Right lobe of liver (tissue), 6 donors: ENCODE data around the gene POLR3B. TPM values are rescaled to one million over a fixed set of nuclear protein-coding genes. Genes with fewer than 3 reads are reported as not detected.

ENCODE experiments used
- ATAC-seq, 4 donors: fragments of 200-7000 bp; cut with Tn5 transposase; one replicate each; pipeline ENCODE4 v1.9.1; 2020; ENCODE audit warnings: mild to moderate bottlenecking in 4 of 4, moderate library complexity in 4 of 4
- DNase-seq, 3 donors: peaks; one replicate each; pipeline ENCODE4 v3.0.0-alpha.2; 2020
- H3K27ac ChIP-seq, 3 donors: fragments of 200-600 bp; one replicate each; pipeline ENCODE4 v1.8.0; 2022
- H3K27me3 ChIP-seq, 2 donors: fragments of 200-600 bp; one replicate each; pipeline ENCODE4 v1.8.0; 2022
- H3K36me3 ChIP-seq, 4 donors: fragments of 200-600 bp; sonication (generic) in 1 of 4; one replicate each; pipeline versions ENCODE4 v1.5.1 to v1.8.0; 2017 to 2022; ENCODE audit warnings: control low read depth in 1 of 4
- H3K4me1 ChIP-seq, 4 donors: fragments of 200-600 bp; sonication (generic) in 1 of 4; one replicate each; pipeline versions ENCODE4 v1.5.1 to v1.8.0; 2017 to 2022; ENCODE audit warnings: control low read depth in 1 of 4
- H3K4me3 ChIP-seq, 3 donors: fragments of 200-600 bp; one replicate each; pipeline ENCODE4 v1.8.0; 2022
- H3K9me3 ChIP-seq, 4 donors: fragments of 200-600 bp; sonication (generic) in 1 of 4; one replicate each; pipeline versions ENCODE4 v1.5.1 to v1.8.0; 2017 to 2022; ENCODE audit warnings: control low read depth in 1 of 4
- POLR2A ChIP-seq: fragments of 450-650 bp; IDR thresholded peaks from one replicate; pipeline ENCODE4 v1.6.1; 2017; ENCODE audit warnings: antibody characterized with exemption, mild to moderate bottlenecking
- WGBS: methylation state at CpG from one replicate; pipeline ENCODE4 v1.1.6; 2018; ENCODE audit warnings: low coverage, low lambda C conversion rate; ENCODE audit not compliant: insufficient coverage; ENCODE audit errors: missing lambda C conversion rate; 5-methylcytosine and 5-hydroxymethylcytosine counted together
- intact Hi-C, 2 donors: fragments of 100-400 bp; cut with DNase I; formaldehyde crosslinking; loops; one replicate each; pipeline versions ENCODE4 v1.11.2 to v1.14.1; 2022
- total RNA-seq, 6 experiments: library from RNA; depleted of rRNA in 2 of 6; stranded (reverse); fragments of >200 nt in 2 of 6; fragmentation: NEBNext Ultra II Directional in 3 of 6; extraction: Animal tissue kit (Norgen Biotek cat#: 25700) in 3 of 6; gene quantifications; one replicate each; pipeline versions ENCODE4 v1.1.0 to v1.2.4, GENCODE V29; 2016 to 2023
- TF ChIP-seq, protein P1 (sequence below), 4 donors: fragments of 200-600 bp in 3 of 4; fragments of 450-650 bp in 1 of 4; IDR thresholded peaks; one replicate each; pipeline versions ENCODE4 v1.5.1 to v1.8.0; 2016 to 2022; ENCODE audit warnings: antibody characterized with exemption in 4 of 4, mild to moderate bottlenecking in 2 of 4
- donor health status: DM: no; HTN: yes; CAD: no.
- donor health status: DM: no; HTN: no; CAD: no.
- donor health status: DM: no; HTN: no; CAD: no.
- donor health status: DM: no; HTN: yes; CAD: no.
- donor health status: DM: no; HTN: yes; CAD: no.

The POLR3B gene
- total RNA-seq, 6 experiments from 2014 or later = 6.8 to 10.9 (median 8.7) TPM

DNA sequence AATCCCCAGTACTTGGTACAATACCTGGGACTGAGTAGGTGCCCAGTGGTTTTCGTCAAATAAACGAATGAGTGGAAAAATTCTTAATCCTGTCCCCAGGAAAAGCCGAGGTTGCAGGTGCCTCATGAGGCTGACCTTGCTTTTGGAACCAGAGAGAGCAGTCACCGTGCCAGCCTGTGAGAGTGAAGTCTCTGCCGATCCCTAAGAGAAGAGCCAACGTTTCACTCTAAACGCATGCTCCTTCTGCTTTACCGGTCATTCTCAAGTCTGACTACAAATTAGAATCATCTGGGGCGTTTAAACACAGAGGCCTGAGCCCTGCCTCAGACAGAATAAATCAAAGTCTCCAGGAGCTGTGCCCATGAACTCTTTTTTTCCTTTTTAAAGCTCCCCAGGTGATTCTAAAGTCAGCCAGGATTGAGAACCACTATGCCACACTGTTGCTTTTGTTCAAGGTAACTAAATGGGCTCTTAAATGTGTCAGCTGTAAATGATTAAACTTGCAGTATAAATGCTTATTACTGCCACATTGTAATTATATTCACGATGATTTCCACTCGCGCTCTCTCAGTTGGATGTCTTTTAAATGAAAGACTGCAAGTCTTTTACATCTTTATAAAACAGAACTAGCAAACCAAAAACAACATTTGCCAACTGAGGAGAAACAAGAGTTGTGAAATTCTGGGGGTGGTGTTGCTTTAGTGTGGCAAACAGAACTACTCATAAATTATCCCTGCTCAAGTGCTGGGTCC lies 28.1 kb upstream of the POLR3B start:
- 91% methylated on average over 12 of the region's 12 CpGs for WGBS
- DNase-seq (no peak), ATAC-seq (no peak)
- H3K27ac ChIP-seq = no peak overlapping the region
- no peaks in the 10 kb centered on the region for H3K4me1 ChIP-seq
- no peaks in the 10 kb centered on the region for H3K9me3 ChIP-seq
- H3K27me3 ChIP-seq = no peaks in the 10 kb centered on the region
- intact Hi-C loops = no loop called here
- H3K4me3 ChIP-seq = no peak overlapping the region
- H3K36me3 ChIP-seq = peaks cover 0 to under 1% (median 0%) of the 10 kb centered on the region in 4 donors
- TF ChIP-seq, protein P1, sequence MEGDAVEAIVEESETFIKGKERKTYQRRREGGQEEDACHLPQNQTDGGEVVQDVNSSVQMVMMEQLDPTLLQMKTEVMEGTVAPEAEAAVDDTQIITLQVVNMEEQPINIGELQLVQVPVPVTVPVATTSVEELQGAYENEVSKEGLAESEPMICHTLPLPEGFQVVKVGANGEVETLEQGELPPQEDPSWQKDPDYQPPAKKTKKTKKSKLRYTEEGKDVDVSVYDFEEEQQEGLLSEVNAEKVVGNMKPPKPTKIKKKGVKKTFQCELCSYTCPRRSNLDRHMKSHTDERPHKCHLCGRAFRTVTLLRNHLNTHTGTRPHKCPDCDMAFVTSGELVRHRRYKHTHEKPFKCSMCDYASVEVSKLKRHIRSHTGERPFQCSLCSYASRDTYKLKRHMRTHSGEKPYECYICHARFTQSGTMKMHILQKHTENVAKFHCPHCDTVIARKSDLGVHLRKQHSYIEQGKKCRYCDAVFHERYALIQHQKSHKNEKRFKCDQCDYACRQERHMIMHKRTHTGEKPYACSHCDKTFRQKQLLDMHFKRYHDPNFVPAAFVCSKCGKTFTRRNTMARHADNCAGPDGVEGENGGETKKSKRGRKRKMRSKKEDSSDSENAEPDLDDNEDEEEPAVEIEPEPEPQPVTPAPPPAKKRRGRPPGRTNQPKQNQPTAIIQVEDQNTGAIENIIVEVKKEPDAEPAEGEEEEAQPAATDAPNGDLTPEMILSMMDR (IDR thresholded peaks at IDR 0.05) = no peak
- no peak for TF ChIP-seq POLR2A

DNA sequence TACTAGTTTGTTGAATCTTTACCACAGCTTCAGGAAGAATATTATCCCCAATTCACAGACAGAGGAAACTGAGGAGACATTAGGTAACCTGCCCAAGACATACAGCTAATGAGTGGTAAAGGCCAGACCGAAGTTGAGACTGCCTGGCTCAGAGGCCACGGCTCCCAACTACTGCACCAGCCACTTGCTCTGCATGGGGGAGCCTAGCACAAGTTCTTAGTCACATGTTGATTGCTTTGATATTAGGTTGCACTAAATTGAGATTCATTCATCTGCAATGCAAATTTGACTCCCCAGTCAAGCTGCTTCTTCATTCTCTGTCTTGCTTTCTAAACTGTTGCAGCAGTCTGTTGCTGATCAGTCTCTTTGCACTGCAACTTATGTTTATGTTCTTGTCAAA lies 25.9 kb upstream of the POLR3B start:
- intact Hi-C loops = no loop called here
- TF ChIP-seq POLR2A = no peak
- TF ChIP-seq, protein P1 (IDR thresholded peaks at IDR 0.05) = no peak
- WGBS = no CpG with 5 or more reads among the region's 2 CpGs
- no peaks in the 10 kb centered on the region for H3K9me3 ChIP-seq
- peaks cover 0 to 11% (median 3%) of the 10 kb centered on the region in 4 donors for H3K4me1 ChIP-seq
- H3K27me3 ChIP-seq = no peaks in the 10 kb centered on the region
- H3K36me3 ChIP-seq = no peaks in the 10 kb centered on the region
- DNase-seq (no peak), ATAC-seq (no peak)
- H3K4me3 ChIP-seq = no peak overlapping the region
- no peak overlapping the region for H3K27ac ChIP-seq

DNA sequence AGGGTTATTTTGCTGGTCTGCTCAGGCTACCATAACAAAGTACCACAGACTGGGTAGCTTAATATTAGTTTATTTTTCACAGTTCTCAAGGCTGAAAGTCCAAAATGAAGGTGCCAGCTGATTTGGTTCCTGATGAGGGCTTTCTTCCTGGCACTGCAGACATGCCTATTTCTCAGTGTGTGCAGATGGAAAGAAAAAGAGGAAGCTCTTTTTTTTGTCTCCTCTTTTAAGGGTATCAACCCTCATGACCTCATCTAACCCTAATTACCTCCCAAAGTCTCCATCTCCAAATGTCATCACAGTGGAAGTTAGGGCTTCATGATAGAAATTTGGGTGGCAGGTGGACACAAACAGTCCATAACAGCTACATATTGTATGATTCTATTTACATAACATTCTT lies 25.0 kb upstream of the POLR3B start:
- no peak for ATAC-seq
- intact Hi-C loops = no loop called here

DNA sequence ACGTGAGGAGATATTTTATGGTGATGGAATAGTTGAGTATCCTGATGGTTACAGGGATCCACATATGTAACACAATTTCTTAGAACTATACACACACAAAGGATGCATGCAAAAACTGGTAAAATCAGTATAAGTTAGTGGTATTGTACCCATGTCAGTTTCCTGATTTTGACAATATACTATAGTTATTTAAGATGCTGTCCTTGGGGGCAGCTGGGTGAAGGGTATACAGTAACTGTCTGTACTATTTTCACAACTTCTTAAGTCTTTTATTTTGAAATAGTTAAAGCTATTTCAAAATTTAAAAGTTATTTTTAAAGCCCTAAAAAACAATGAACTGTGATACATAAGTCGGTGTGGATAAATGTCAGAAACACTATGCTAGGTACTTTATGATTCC lies 24.5 kb upstream of the POLR3B start:
- no peak for TF ChIP-seq POLR2A
- Histone ChIP-seq H3K4me1 (peaks cover 0 to 14% (median 3%) of the 10 kb centered on the region in 4 donors), H3K4me3 (no peak overlapping the region), H3K27ac (no peak overlapping the region), H3K27me3 (no peaks in the 10 kb centered on the region), H3K36me3 (no peaks in the 10 kb centered on the region), H3K9me3 (no peaks in the 10 kb centered on the region)
- DNase-seq (no peak), ATAC-seq (no peak)
- WGBS = 86% methylated on average over 2 of the region's 2 CpGs
- intact Hi-C loops = no loop called here

More for the DNA sequence above, 25.0 kb upstream of the POLR3B start:
- Histone ChIP-seq H3K4me1 (peaks cover 0 to 14% (median 3%) of the 10 kb centered on the region in 4 donors), H3K27ac (no peak overlapping the region), H3K27me3 (no peaks in the 10 kb centered on the region), H3K36me3 (no peaks in the 10 kb centered on the region), H3K4me3 (no peak overlapping the region), H3K9me3 (no peaks in the 10 kb centered on the region)
- no peak for DNase-seq
- no peak for TF ChIP-seq POLR2A
- TF ChIP-seq, protein P1 (IDR thresholded peaks at IDR 0.05) = no peak

DNA sequence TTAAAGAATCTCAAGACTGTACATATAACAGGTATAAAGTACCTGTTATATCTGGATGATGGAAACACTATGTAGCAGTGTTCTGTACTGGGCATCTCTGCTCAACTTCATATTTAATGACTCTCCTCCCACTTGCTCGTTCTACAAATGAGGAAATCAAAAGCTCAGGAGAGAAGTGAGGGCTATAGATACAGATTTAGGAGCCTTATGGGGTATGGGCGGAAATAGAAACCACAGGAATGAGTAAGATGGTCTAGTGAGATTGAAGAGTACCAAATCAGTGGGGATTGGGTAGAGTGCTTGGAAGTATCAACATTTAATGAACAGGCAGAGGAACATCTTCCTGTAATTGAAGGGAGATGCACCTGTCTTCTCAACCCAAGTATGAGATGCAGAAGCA lies 23.8 kb upstream of the POLR3B start:
- Histone ChIP-seq H3K27ac (no peak overlapping the region), H3K27me3 (no peaks in the 10 kb centered on the region), H3K36me3 (no peaks in the 10 kb centered on the region), H3K4me1 (peaks cover 0 to 14% (median 3%) of the 10 kb centered on the region in 4 donors), H3K9me3 (no peaks in the 10 kb centered on the region), H3K4me3 (no peak overlapping the region)
- intact Hi-C loops = no loop called here
- no peak for TF ChIP-seq POLR2A
- TF ChIP-seq, protein P1 (IDR thresholded peaks at IDR 0.05) = no peak
- DNase-seq (no peak), ATAC-seq (no peak)
- 88% methylated on average over 2 of the region's 2 CpGs for WGBS
